GM21529 (cell line): ENCODE data around the gene TMEM238L.

Experiments
- ATAC-seq: cut with Tn5 transposase; IDR thresholded peaks from one replicate; pipeline ENCODE4 v1.9.1; 2021; ENCODE audit not compliant: unreplicated experiment

Gene TMEM238L

GRCh38 chr17:10748531-10749181 lies 55.2 kb downstream of the TMEM238L start:
- ATAC-seq, result no peak

- no peak for ATAC-seq
Measured at GRCh38 chr17:10745231-10745630, 58.7 kb downstream of the TMEM238L start.
